ENCODE data around the gene CDC42BPB.
A peak's percentile ranks its signal among the peaks of the same experiment; 100 is the strongest.

The CDC42BPB gene

GRCh38 chr14:103022685-103023044 is 34.7 kb downstream of the CDC42BPB start:
- no peak overlapping the region for H3K4me3 ChIP-seq (ENCODE audit: insufficient read length, low read depth)
- peak overlapping the region; percentile 42 for H3K9ac ChIP-seq (ENCODE audit: insufficient read length, low read depth)
- TF ChIP-seq ZNF274 (IDR thresholded peaks at IDR 0.05; ENCODE audit: low read depth, low read length) (no peak), YY1 (IDR thresholded peaks at IDR 0.05; ENCODE audit: insufficient read depth, insufficient read length) (no peak), SUZ12 (IDR thresholded peaks at IDR 0.05; ENCODE audit: extremely low read depth, insufficient read depth, insufficient read length) (no peak)
- no peak for DNase-seq (ENCODE audit: low read depth, low spot score)
- H3K36me3 ChIP-seq (ENCODE audit: insufficient read depth, insufficient read length, low read length), result peaks cover 10% of the 10 kb centered on the region
- peaks cover 7% of the 10 kb centered on the region for H3K4me1 ChIP-seq (ENCODE audit: insufficient read depth, insufficient read length)
- no peaks in the 10 kb centered on the region for H3K27me3 ChIP-seq (ENCODE audit: insufficient read depth, insufficient read length)
- H3K9me3 ChIP-seq (ENCODE audit: insufficient read depth, low read length), result peaks cover 7% of the 10 kb centered on the region; the same call in 1 of the 2 replicates

DNA sequence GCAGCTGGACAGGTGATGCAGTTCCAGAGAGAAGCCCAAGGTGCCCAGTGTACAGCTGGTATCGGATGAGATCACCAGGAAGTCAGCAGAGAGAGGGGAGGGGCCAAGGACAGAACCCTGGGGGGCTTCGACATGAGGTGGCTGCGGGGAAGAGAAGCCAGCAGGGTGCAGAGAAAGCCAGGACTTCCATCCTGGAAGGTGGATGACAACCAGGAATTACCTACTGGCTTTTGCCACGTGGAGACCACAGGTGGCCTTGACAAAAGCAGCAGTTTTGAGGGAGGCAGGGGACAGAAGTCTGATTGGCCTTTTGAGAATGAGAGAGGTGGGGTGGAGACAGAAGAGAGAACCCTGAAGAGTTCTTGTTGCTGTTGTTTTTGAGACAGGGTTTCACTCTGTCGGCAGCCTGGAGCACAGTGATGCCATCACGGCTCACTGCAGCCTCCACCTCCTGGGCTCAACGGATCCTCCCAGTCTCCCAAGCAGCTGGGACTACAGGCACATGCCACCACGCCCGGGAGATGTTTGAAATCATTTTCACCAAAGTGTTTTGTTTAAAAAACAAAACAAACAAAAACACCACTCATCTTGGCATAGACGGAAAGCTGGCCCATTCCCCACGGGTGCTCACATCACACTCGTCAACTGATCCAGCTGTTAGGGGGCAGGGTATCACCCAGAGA is 35.2 kb downstream of the CDC42BPB start:
- Histone ChIP-seq H3K27me3 (ENCODE audit: insufficient read depth, insufficient read length) (no peaks in the 10 kb centered on the region), H3K9me3 (ENCODE audit: insufficient read depth, low read length) (peaks cover 7% of the 10 kb centered on the region; the same call in 1 of the 2 replicates), H3K9ac (ENCODE audit: insufficient read length, low read depth) (peak overlapping the region; percentile 42), H3K36me3 (ENCODE audit: insufficient read depth, insufficient read length, low read length) (peaks cover 10% of the 10 kb centered on the region), H3K4me3 (ENCODE audit: insufficient read length, low read depth) (no peak overlapping the region), H3K4me1 (ENCODE audit: insufficient read depth, insufficient read length) (peaks cover 7% of the 10 kb centered on the region)
- no peak for TF ChIP-seq ZNF274 (IDR thresholded peaks at IDR 0.05; ENCODE audit: low read depth, low read length)
- no peak for TF ChIP-seq YY1 (IDR thresholded peaks at IDR 0.05; ENCODE audit: insufficient read depth, insufficient read length)
- TF ChIP-seq SUZ12 (IDR thresholded peaks at IDR 0.05; ENCODE audit: extremely low read depth, insufficient read depth, insufficient read length), result no peak
- DNase-seq (ENCODE audit: low read depth, low spot score), result no peak

GRCh38 chr14:103021684-103022001 is 35.7 kb downstream of the CDC42BPB start:
- H3K27me3 ChIP-seq (ENCODE audit: insufficient read depth, insufficient read length), result no peaks in the 10 kb centered on the region
- H3K36me3 ChIP-seq (ENCODE audit: insufficient read depth, insufficient read length, low read length), result peaks cover 10% of the 10 kb centered on the region
- TF ChIP-seq SUZ12 (IDR thresholded peaks at IDR 0.05; ENCODE audit: extremely low read depth, insufficient read depth, insufficient read length) (no peak), YY1 (IDR thresholded peaks at IDR 0.05; ENCODE audit: insufficient read depth, insufficient read length) (no peak), ZNF274 (IDR thresholded peaks at IDR 0.05; ENCODE audit: low read depth, low read length) (no peak)
- peaks cover 7% of the 10 kb centered on the region for H3K4me1 ChIP-seq (ENCODE audit: insufficient read depth, insufficient read length)
- no peak overlapping the region for H3K4me3 ChIP-seq (ENCODE audit: insufficient read length, low read depth)
- H3K9ac ChIP-seq (ENCODE audit: insufficient read length, low read depth), result no peak overlapping the region
- DNase-seq (ENCODE audit: low read depth, low spot score), result no peak
- H3K9me3 ChIP-seq (ENCODE audit: insufficient read depth, low read length), result peaks cover 7% of the 10 kb centered on the region; the same call in 1 of the 2 replicates

GRCh38 chr14:103020271-103021170 is 36.8 kb downstream of the CDC42BPB start:
- TF ChIP-seq ZNF274 (IDR thresholded peaks at IDR 0.05; ENCODE audit: low read depth, low read length) (no peak), YY1 (IDR thresholded peaks at IDR 0.05; ENCODE audit: insufficient read depth, insufficient read length) (no peak), SUZ12 (IDR thresholded peaks at IDR 0.05; ENCODE audit: extremely low read depth, insufficient read depth, insufficient read length) (no peak)

GRCh38 chr14:103019826-103020225 is 37.5 kb downstream of the CDC42BPB start:
- Histone ChIP-seq H3K4me1 (ENCODE audit: insufficient read depth, insufficient read length) (peaks cover 10% of the 10 kb centered on the region), H3K36me3 (ENCODE audit: insufficient read depth, insufficient read length, low read length) (peaks cover 10% of the 10 kb centered on the region), H3K9me3 (ENCODE audit: insufficient read depth, low read length) (no peaks in the 10 kb centered on the region), H3K4me3 (ENCODE audit: insufficient read length, low read depth) (no peak overlapping the region), H3K27me3 (ENCODE audit: insufficient read depth, insufficient read length) (no peaks in the 10 kb centered on the region), H3K9ac (ENCODE audit: insufficient read length, low read depth) (peak overlapping the region; percentile 34)
- DNase-seq (ENCODE audit: low read depth, low spot score), result no peak
- no peak for TF ChIP-seq ZNF274 (IDR thresholded peaks at IDR 0.05; ENCODE audit: low read depth, low read length)
- TF ChIP-seq YY1 (IDR thresholded peaks at IDR 0.05; ENCODE audit: insufficient read depth, insufficient read length), result no peak
- TF ChIP-seq SUZ12 (IDR thresholded peaks at IDR 0.05; ENCODE audit: extremely low read depth, insufficient read depth, insufficient read length), result no peak

More at GRCh38 chr14:103020271-103021170, 36.8 kb downstream of the CDC42BPB start:
- Histone ChIP-seq H3K27me3 (ENCODE audit: insufficient read depth, insufficient read length) (no peaks in the 10 kb centered on the region), H3K4me1 (ENCODE audit: insufficient read depth, insufficient read length) (peaks cover 10% of the 10 kb centered on the region), H3K9me3 (ENCODE audit: insufficient read depth, low read length) (no peaks in the 10 kb centered on the region), H3K9ac (ENCODE audit: insufficient read length, low read depth) (no peak overlapping the region), H3K4me3 (ENCODE audit: insufficient read length, low read depth) (no peak overlapping the region), H3K36me3 (ENCODE audit: insufficient read depth, insufficient read length, low read length) (peaks cover 10% of the 10 kb centered on the region)
- no peak for DNase-seq (ENCODE audit: low read depth, low spot score)

DNA sequence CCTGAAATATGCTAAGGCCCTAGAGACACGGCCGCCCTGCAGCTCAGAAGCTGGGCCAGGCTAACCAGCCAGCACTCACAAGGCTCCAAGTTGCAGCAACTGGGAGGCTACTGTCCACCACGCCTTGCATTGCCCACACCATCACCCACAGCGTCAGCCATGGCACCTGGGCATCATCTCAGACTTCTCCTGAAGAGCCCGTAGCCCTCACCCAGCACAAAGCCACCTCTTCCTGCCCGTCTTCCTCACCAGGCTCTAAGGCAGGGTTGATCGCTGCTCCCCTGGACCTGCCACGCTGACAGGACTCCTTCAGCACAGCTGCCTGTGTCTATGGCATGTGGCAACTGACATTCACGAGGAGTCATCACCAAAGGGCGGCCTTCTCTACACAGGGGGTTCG is 38.1 kb downstream of the CDC42BPB start:
- Histone ChIP-seq H3K9ac (ENCODE audit: insufficient read length, low read depth) (no peak overlapping the region), H3K27me3 (ENCODE audit: insufficient read depth, insufficient read length) (no peaks in the 10 kb centered on the region), H3K4me3 (ENCODE audit: insufficient read length, low read depth) (no peak overlapping the region), H3K9me3 (ENCODE audit: insufficient read depth, low read length) (no peaks in the 10 kb centered on the region), H3K4me1 (ENCODE audit: insufficient read depth, insufficient read length) (peaks cover 10% of the 10 kb centered on the region), H3K36me3 (ENCODE audit: insufficient read depth, insufficient read length, low read length) (peaks cover 10% of the 10 kb centered on the region)
- no peak for DNase-seq (ENCODE audit: low read depth, low spot score)
- TF ChIP-seq YY1 (IDR thresholded peaks at IDR 0.05; ENCODE audit: insufficient read depth, insufficient read length), result no peak
- no peak for TF ChIP-seq ZNF274 (IDR thresholded peaks at IDR 0.05; ENCODE audit: low read depth, low read length)
- TF ChIP-seq SUZ12 (IDR thresholded peaks at IDR 0.05; ENCODE audit: extremely low read depth, insufficient read depth, insufficient read length), result no peak

- DNase-seq (ENCODE audit: low read depth, low spot score), result no peak
- H3K36me3 ChIP-seq (ENCODE audit: insufficient read depth, insufficient read length, low read length), result peaks cover 15% of the 10 kb centered on the region
- no peaks in the 10 kb centered on the region for H3K27me3 ChIP-seq (ENCODE audit: insufficient read depth, insufficient read length)
- H3K4me1 ChIP-seq (ENCODE audit: insufficient read depth, insufficient read length), result peaks cover 9% of the 10 kb centered on the region
- H3K4me3 ChIP-seq (ENCODE audit: insufficient read length, low read depth), result no peak overlapping the region
- no peak overlapping the region for H3K9ac ChIP-seq (ENCODE audit: insufficient read length, low read depth)
- no peaks in the 10 kb centered on the region for H3K9me3 ChIP-seq (ENCODE audit: insufficient read depth, low read length)
- TF ChIP-seq ZNF274 (IDR thresholded peaks at IDR 0.05; ENCODE audit: low read depth, low read length) (no peak), YY1 (IDR thresholded peaks at IDR 0.05; ENCODE audit: insufficient read depth, insufficient read length) (no peak), SUZ12 (IDR thresholded peaks at IDR 0.05; ENCODE audit: extremely low read depth, insufficient read depth, insufficient read length) (no peak)
These were observed 40.8 kb downstream of the CDC42BPB start for GRCh38 chr14:103016594-103016993.

Measured in NT2/D1 (cell line).